ENCODE results near the gene PLTP. TPM values are rescaled to one million over a fixed set of nuclear protein-coding genes. Genes with fewer than 3 reads are reported as not detected.

PLTP gene
- total and polyA plus RNA-seq, 2 experiments from 2014 or later, result 108 to 160 TPM

GRCh38 chr20:45949542-45950329 lies 37.8 kb upstream of the PLTP start (continued):
- TF ChIP-seq ZNF462 (CRISPR knock-in tag; IDR thresholded peaks at IDR 0.05), result no peak
- TF ChIP-seq EZH2 (IDR thresholded peaks at IDR 0.05; ENCODE audit: low read depth, unreplicated experiment), result no peak
- no peak for TF ChIP-seq ZNF331 (CRISPR knock-in tag; IDR thresholded peaks at IDR 0.05; ENCODE audit: low read depth)
- TF ChIP-seq STAT1 (IDR thresholded peaks at IDR 0.05; ENCODE audit: unreplicated experiment), result no peak
- TF ChIP-seq ETS1 (IDR thresholded peaks at IDR 0.05), result no peak
- TF ChIP-seq JUNB (IDR thresholded peaks at IDR 0.05; ENCODE audit: unreplicated experiment), result no peak
- TF ChIP-seq POLR2AphosphoS5 (IDR thresholded peaks at IDR 0.05; ENCODE audit: low read depth), result no peak
- no peak for TF ChIP-seq REST (IDR thresholded peaks at IDR 0.05; ENCODE audit: unreplicated experiment)
